HG03097 (cell line): ENCODE results near the gene MNAT1.

ENCODE experiments used
- ATAC-seq: cut with Tn5 transposase; IDR thresholded peaks from one replicate; pipeline ENCODE4 v1.9.1; 2021; ENCODE audit not compliant: unreplicated experiment, low FRiP score

MNAT1 gene

DNA sequence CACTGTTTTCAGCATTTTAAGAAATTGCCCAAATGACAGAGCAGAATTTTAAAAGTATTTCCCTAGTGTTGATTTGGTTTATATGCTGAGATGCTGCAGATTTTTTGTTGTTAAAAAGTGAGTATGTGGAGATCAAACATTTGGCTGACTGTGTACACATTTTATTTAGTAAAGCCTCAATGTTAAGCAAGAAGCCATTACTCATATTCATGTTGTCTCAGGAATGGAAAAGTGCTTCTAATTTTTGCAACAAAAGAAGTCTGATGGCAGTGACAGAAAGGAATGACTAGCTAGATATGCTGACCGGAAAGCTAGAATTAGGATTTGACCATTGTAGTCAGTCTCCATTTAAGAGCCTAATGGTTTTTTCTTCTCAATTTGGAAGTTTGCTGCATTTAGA lies 269.0 kb downstream of the MNAT1 start:
- no peak for ATAC-seq

DNA sequence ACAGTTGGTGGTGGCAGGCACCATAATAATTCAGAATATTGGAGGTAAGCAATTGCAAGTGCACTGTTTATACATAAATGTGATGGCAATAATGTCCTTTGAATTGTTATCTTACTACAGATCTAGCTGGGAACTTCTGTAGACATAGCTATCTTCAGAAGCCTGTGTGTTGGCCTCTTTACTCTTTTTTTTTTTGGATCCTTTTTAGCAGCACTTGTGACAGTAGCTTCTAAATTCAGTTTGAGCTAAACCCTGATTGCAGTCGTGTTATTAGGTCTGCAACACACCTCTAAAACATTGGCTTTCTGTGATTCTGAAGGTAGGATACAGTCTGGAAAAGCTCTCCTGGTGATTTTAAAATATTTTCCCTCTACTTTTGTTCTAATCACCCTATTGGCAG lies 285.0 kb downstream of the MNAT1 start:
- ATAC-seq = no peak
